Ascending aorta (tissue), 2 donors: Measurements from ENCODE around the gene FGR. TPM values are rescaled to one million over a fixed set of nuclear protein-coding genes. Genes with fewer than 3 reads are reported as not detected.
A peak's percentile ranks its signal among the peaks of the same experiment; 100 is the strongest.

ENCODE experiments used
- DNase-seq, 2 donors: peaks; one replicate each; pipeline ENCODE4 v3.0.0-alpha.2; 2019; ENCODE audit warnings: low spot score in 2 of 2
- H3K27ac ChIP-seq, 2 donors: fragments of 200-600 bp; sonication (generic); one replicate each; pipeline ENCODE4 v1.5.1; 2016 to 2017; ENCODE audit warnings: mild to moderate bottlenecking in 1 of 2
- H3K27me3 ChIP-seq: fragments of 200-600 bp; sonication (generic); one replicate; pipeline ENCODE4 v1.5.1; 2017
- H3K36me3 ChIP-seq, 2 donors: fragments of 200-600 bp; sonication (generic); one replicate each; pipeline ENCODE4 v1.5.1; 2016
- H3K4me1 ChIP-seq, 2 donors: fragments of 200-600 bp; sonication (generic); one replicate each; pipeline ENCODE4 v1.5.1; 2016 to 2017; ENCODE audit warnings: mild to moderate bottlenecking in 1 of 2
- H3K4me3 ChIP-seq, 2 donors: fragments of 200-600 bp; sonication (generic); one replicate each; pipeline ENCODE4 v1.5.1; 2016 to 2017; ENCODE audit warnings: mild to moderate bottlenecking in 1 of 2
- H3K9me3 ChIP-seq, 2 donors: fragments of 200-600 bp; sonication (generic); one replicate each; pipeline ENCODE4 v1.5.1; 2016
- CTCF ChIP-seq, 3 experiments: fragments of 200-600 bp in 2 of 3; fragments of 450-650 bp in 1 of 3; sonication (generic) in 2 of 3; IDR thresholded peaks; one replicate each; pipeline ENCODE4 v1.5.1; 2016 to 2019; ENCODE audit warnings: antibody characterized with exemption in 3 of 3, mild to moderate bottlenecking in 1 of 3, moderate library complexity in 1 of 3
- intact Hi-C: fragments of 100-400 bp; cut with DNase I; formaldehyde crosslinking; loops from one replicate; pipeline ENCODE4 v1.15.1; 2023
- total RNA-seq: library from RNA; depleted of rRNA; stranded (reverse); fragments of >200 nt; gene quantifications from one replicate; pipeline ENCODE4 v1.1.0, GENCODE V29; 2016

Gene FGR
- total RNA-seq, 1 donor from 2014 or later: 10.4 TPM

- Histone ChIP-seq H3K4me3 (no peak overlapping the region), H3K27ac (peak overlapping the region; percentile 69 to 86), H3K9me3 (no peaks in the 10 kb centered on the region), H3K36me3 (peaks cover 0 to 5% of the 10 kb centered on the region in 2 donors), H3K27me3 (no peaks in the 10 kb centered on the region), H3K4me1 (peaks cover 49 to 94% of the 10 kb centered on the region in 2 donors)
- DNase-seq: no peak
- no peak for TF ChIP-seq CTCF (IDR thresholded peaks at IDR 0.05)
- intact Hi-C loops: no loop called here
Observed at GRCh38 chr1:27596261-27596660, 38.7 kb downstream of the FGR start.

GRCh38 chr1:27595597-27595996 is 39.4 kb downstream of the FGR start:
- no peak for TF ChIP-seq CTCF (IDR thresholded peaks at IDR 0.05)
- Histone ChIP-seq H3K4me1 (peaks cover 47 to 96% of the 10 kb centered on the region in 2 donors), H3K4me3 (no peak overlapping the region), H3K36me3 (peaks cover 0 to 5% of the 10 kb centered on the region in 2 donors), H3K27me3 (no peaks in the 10 kb centered on the region), H3K27ac (peak overlapping the region; percentile 69 to 86), H3K9me3 (no peaks in the 10 kb centered on the region)
- intact Hi-C loops: no loop called here
- no peak for DNase-seq

GRCh38 chr1:27594564-27595510 is 40.1 kb downstream of the FGR start:
- DNase-seq: no peak
- H3K27me3 ChIP-seq: no peaks in the 10 kb centered on the region
- H3K9me3 ChIP-seq: no peaks in the 10 kb centered on the region
- H3K4me1 ChIP-seq: peaks cover 45 to 96% of the 10 kb centered on the region in 2 donors
- TF ChIP-seq CTCF (IDR thresholded peaks at IDR 0.05): no peak
- H3K4me3 ChIP-seq: peak overlapping the region in 1 of 2 donors; percentile 14
- H3K27ac ChIP-seq: peak overlapping the region; percentile 69 to 86
- intact Hi-C loops: no loop called here
- peaks cover 0 to 5% of the 10 kb centered on the region in 2 donors for H3K36me3 ChIP-seq

- H3K27ac ChIP-seq: peak overlapping the region; percentile 82 to 86
- intact Hi-C loops: no loop called here
- H3K27me3 ChIP-seq: no peaks in the 10 kb centered on the region
- no peak for TF ChIP-seq CTCF (IDR thresholded peaks at IDR 0.05)
- H3K9me3 ChIP-seq: no peaks in the 10 kb centered on the region
- DNase-seq: no peak
- peaks cover 0 to 5% of the 10 kb centered on the region in 2 donors for H3K36me3 ChIP-seq
- H3K4me3 ChIP-seq: peak overlapping the region; percentile 3 to 14
- H3K4me1 ChIP-seq: peaks cover 45 to 97% of the 10 kb centered on the region in 2 donors
Observed at GRCh38 chr1:27593678-27594563, 41.1 kb downstream of the FGR start.

GRCh38 chr1:27592931-27593677 is 41.9 kb downstream of the FGR start:
- DNase-seq: no peak
- Histone ChIP-seq H3K4me3 (peak overlapping the region in 1 of 2 donors; percentile 3), H3K27ac (peak overlapping the region; percentile 82 to 86), H3K36me3 (peaks cover 0 to 5% of the 10 kb centered on the region in 2 donors), H3K27me3 (no peaks in the 10 kb centered on the region), H3K4me1 (peaks cover 40 to 93% of the 10 kb centered on the region in 2 donors), H3K9me3 (no peaks in the 10 kb centered on the region)
- no peak for TF ChIP-seq CTCF (IDR thresholded peaks at IDR 0.05)
- intact Hi-C loops: no loop called here
